K562 (cell line): Measurements from ENCODE around the gene PTTG1IP. TPM values are rescaled to one million over a fixed set of nuclear protein-coding genes. Genes with fewer than 3 reads are reported as not detected.

ENCODE experiments used
- CBFA2T2 ChIP-seq: fragments of 450-650 bp; conservative IDR thresholded peaks from 2 replicates; pipeline ENCODE4 v1.6.1; 2017; ENCODE audit warnings: mild to moderate bottlenecking
- CEBPG ChIP-seq, 3 experiments: fragments of 200-800 bp in 1 of 3; sonication (Bioruptor generic) in 1 of 3; sonication (generic) in 1 of 3; formaldehyde crosslinking in 1 of 3; IDR thresholded peaks in 2 of 3; conservative IDR thresholded peaks in 1 of 3; 2 replicates each; pipeline versions ENCODE4 v1.6.1 to v1.8.0; 2016 to 2022; ENCODE audit warnings: missing compliant biosample characterization in 2 of 3, missing genetic modification characterization in 2 of 3, mild to moderate bottlenecking in 1 of 3, missing genetic modification reagents in 1 of 3
- ELK1 ChIP-seq: sonication (generic); formaldehyde crosslinking; IDR thresholded peaks from 2 replicates; pipeline ENCODE4 v1.8.1; 2022; ENCODE audit warnings: missing genetic modification reagents
- EWSR1 ChIP-seq: fragments of 450-650 bp; IDR thresholded peaks from 2 replicates; pipeline ENCODE4 v1.6.1; 2018; ENCODE audit warnings: borderline replicate concordance, mild to moderate bottlenecking, low read depth, moderate library complexity; ENCODE audit not compliant: partially characterized antibody
- HNRNPH1 ChIP-seq: fragments of 200-400 bp; formaldehyde crosslinking; optimal IDR thresholded peaks from 2 replicates; pipeline ENCODE3; 2017; ENCODE audit warnings: low read depth, mild to moderate bottlenecking, low read length, moderate library complexity
- KDM2B ChIP-seq: fragments of 250-450 bp; sonication (Bioruptor Pico); IDR thresholded peaks from 2 replicates; pipeline ENCODE4 v1.8.0; 2021; ENCODE audit warnings: mild to moderate bottlenecking, moderate library complexity
- MCM2 ChIP-seq: fragments of 450-650 bp; IDR thresholded peaks from 2 replicates; pipeline ENCODE4 v1.6.1; 2017; ENCODE audit warnings: low read depth, mild to moderate bottlenecking
- MED1 ChIP-seq: sonication (generic); formaldehyde crosslinking; IDR thresholded peaks from 2 replicates; pipeline ENCODE4 v1.8.1; 2023; ENCODE audit warnings: missing genetic modification reagents, borderline replicate concordance
- POLR3G ChIP-seq: IDR thresholded peaks from 2 replicates; pipeline ENCODE4 v1.6.1; 2011; ENCODE audit not compliant: insufficient read length, insufficient replicate concordance; ENCODE audit errors: extremely low read depth
- RBM25 ChIP-seq: fragments of 200-400 bp; formaldehyde crosslinking; IDR thresholded peaks from 2 replicates; pipeline ENCODE4 v1.6.1; 2018; ENCODE audit warnings: low read length, low read depth, moderate library complexity; ENCODE audit not compliant: severe bottlenecking
- SP1 ChIP-seq: sonication (generic); formaldehyde crosslinking; IDR thresholded peaks from 2 replicates; pipeline ENCODE4 v1.8.1; 2022; ENCODE audit warnings: mild to moderate bottlenecking, missing genetic modification reagents
- SPI1 ChIP-seq: IDR thresholded peaks from 2 replicates; pipeline ENCODE4 v1.6.1; 2011; ENCODE audit warnings: low read depth, low read length, control low read depth, borderline replicate concordance
- ZNF282 ChIP-seq: sonication (generic); formaldehyde crosslinking; IDR thresholded peaks from 2 replicates; pipeline ENCODE4 v1.8.1; 2023; ENCODE audit warnings: missing genetic modification reagents
- ZNF347 ChIP-seq: fragments of 450-650 bp; formaldehyde crosslinking; IDR thresholded peaks from 2 replicates; pipeline ENCODE4 v1.4.0; 2020; ENCODE audit warnings: low read depth, mild to moderate bottlenecking, moderate library complexity
- ZNF444 ChIP-seq: fragments of 250-450 bp; sonication (Bioruptor Pico); IDR thresholded peaks from 2 replicates; pipeline ENCODE4 v1.4.0; 2020; ENCODE audit warnings: mild to moderate bottlenecking, moderate library complexity
- polyA plus RNA-seq, 8 experiments: library from polyadenylated mRNA; depleted of rRNA in 4 of 8; stranded (reverse) in 5 of 8; unstranded in 3 of 8; fragments of >200 nt; fragmentation: Nextera tagmentation in 2 of 8; fragmentation: Illumina TruSeq in 1 of 8; extraction: Ambion mirVana in 2 of 8; extraction: Trizol in 1 of 8; gene quantifications; 2 replicates each; pipeline versions ENCODE4 v1.2.1 to v1.2.3, GENCODE V29; 2011 to 2014; ENCODE audit warnings: inconsistent platforms in 1 of 8, missing spikeins in 1 of 8
- total RNA-seq, 7 experiments: library from RNA; depleted of rRNA in 6 of 7; stranded (reverse); fragments of >200 nt in 6 of 7; fragmentation: Illumina TruSeq in 2 of 7; extraction: Trizol in 2 of 7; gene quantifications; 2 replicates each; pipeline versions ENCODE4 v1.2.1 to v1.2.3, GENCODE V29; 2011 to 2021; ENCODE audit warnings: low replicate concordance in 1 of 7
- TF ChIP-seq, protein P1 (sequence below), 2 experiments: fragments of 150-350 bp in 1 of 2; IDR thresholded peaks; 2 replicates each; pipeline ENCODE4 v1.6.1; 2012 to 2016; ENCODE audit warnings: low read depth in 2 of 2, low read length in 2 of 2, mild to moderate bottlenecking in 1 of 2, moderate library complexity in 1 of 2
- TF ChIP-seq, protein P2 (sequence below): fragments of 450-650 bp; formaldehyde crosslinking; IDR thresholded peaks from 2 replicates; pipeline ENCODE4 v1.4.0; 2020; ENCODE audit warnings: mild to moderate bottlenecking, moderate library complexity

PTTG1IP gene
- total and polyA plus RNA-seq, 9 of the 15 experiments (the other 6 are each of a cell fraction or from before 2014, with no cell fraction given), result 5.0 to 99.3 (median 82.4) TPM

DNA sequence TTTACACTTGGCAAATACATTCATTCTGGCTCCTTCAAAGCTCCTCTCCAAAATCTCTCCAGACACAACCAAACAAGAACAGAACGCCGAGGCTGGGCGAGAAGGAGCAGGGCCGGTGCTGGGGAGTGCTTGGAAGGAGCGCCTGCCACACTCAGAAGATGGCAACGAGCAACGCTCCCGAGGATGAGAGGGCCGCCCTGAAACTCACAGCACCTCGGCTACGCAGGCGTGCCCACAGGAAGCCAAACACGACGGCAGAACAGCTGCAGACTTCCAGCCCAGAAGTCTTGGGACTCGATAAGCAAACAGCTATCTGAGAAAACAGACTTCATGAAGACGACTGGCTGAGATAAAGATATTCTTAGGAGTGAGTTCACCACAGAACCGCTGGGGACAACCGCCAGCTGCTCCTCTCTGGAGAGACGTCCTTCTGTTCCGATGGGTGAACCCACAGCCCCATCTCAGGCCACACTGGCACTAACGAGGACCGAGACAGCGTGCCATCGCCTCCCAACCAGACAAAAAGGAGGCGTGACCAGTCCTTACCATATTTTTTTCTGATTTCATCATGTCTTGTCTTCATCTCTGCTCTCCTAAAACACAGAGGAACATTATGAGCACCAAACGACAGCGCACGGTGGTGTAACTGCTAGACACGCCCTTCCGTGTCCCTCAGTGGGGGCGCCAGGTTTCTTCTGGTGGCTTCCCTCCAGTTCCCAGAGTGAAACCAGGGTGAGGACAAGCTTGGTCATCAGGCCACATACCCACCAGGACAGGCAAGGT, 18.6 kb downstream of the PTTG1IP start (continued):
- TF ChIP-seq MED1 (CRISPR knock-in tag), result no peak
- TF ChIP-seq ZNF444 (CRISPR knock-in tag), result no peak
- TF ChIP-seq CBFA2T2, result peak; percentile 100
- TF ChIP-seq EWSR1, result no peak
- no peak for TF ChIP-seq ZNF347 (CRISPR knock-in tag)
- TF ChIP-seq, protein P1, sequence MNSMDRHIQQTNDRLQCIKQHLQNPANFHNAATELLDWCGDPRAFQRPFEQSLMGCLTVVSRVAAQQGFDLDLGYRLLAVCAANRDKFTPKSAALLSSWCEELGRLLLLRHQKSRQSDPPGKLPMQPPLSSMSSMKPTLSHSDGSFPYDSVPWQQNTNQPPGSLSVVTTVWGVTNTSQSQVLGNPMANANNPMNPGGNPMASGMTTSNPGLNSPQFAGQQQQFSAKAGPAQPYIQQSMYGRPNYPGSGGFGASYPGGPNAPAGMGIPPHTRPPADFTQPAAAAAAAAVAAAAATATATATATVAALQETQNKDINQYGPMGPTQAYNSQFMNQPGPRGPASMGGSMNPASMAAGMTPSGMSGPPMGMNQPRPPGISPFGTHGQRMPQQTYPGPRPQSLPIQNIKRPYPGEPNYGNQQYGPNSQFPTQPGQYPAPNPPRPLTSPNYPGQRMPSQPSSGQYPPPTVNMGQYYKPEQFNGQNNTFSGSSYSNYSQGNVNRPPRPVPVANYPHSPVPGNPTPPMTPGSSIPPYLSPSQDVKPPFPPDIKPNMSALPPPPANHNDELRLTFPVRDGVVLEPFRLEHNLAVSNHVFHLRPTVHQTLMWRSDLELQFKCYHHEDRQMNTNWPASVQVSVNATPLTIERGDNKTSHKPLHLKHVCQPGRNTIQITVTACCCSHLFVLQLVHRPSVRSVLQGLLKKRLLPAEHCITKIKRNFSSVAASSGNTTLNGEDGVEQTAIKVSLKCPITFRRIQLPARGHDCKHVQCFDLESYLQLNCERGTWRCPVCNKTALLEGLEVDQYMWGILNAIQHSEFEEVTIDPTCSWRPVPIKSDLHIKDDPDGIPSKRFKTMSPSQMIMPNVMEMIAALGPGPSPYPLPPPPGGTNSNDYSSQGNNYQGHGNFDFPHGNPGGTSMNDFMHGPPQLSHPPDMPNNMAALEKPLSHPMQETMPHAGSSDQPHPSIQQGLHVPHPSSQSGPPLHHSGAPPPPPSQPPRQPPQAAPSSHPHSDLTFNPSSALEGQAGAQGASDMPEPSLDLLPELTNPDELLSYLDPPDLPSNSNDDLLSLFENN (IDR thresholded peaks at IDR 0.05; ENCODE audit: low read depth in 2 of 2, low read length in 2 of 2), result peak in 1 of 2 experiments; percentile 97; a peak in 2 of 4 replicates
- no peak; the same call in 1 of the 2 replicates for TF ChIP-seq KDM2B (CRISPR knock-in tag)
- TF ChIP-seq ZNF282 (CRISPR knock-in tag), result no peak
- no peak for TF ChIP-seq MCM2
- TF ChIP-seq HNRNPH1, result no peak
- TF ChIP-seq POLR3G, result no peak
- TF ChIP-seq ELK1, result no peak
- TF ChIP-seq, protein P2, sequence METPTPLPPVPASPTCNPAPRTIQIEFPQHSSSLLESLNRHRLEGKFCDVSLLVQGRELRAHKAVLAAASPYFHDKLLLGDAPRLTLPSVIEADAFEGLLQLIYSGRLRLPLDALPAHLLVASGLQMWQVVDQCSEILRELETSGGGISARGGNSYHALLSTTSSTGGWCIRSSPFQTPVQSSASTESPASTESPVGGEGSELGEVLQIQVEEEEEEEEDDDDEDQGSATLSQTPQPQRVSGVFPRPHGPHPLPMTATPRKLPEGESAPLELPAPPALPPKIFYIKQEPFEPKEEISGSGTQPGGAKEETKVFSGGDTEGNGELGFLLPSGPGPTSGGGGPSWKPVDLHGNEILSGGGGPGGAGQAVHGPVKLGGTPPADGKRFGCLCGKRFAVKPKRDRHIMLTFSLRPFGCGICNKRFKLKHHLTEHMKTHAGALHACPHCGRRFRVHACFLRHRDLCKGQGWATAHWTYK, result no peak
- no peak for TF ChIP-seq RBM25
- TF ChIP-seq SP1 (CRISPR knock-in tag), result peak; percentile 88
- TF ChIP-seq SPI1, result no peak
- TF ChIP-seq CEBPG (CRISPR knock-in tag; IDR thresholded peaks at IDR 0.05), result peak; percentile 78; the same call in 1 of the 2 replicates
- TF ChIP-seq CEBPG (tag; conservative IDR thresholded peaks at IDR 0.05 in 1 of 2, IDR thresholded peaks at IDR 0.05 in 1 of 2), result peak; percentile 55 to 71
